ENCODE measurements around the gene ZIC1. TPM values are rescaled to one million over a fixed set of nuclear protein-coding genes. Genes with fewer than 3 reads are reported as not detected.

ZIC1 gene
- total and polyA plus RNA-seq, 9 donors = 0.05 to 0.45 (median 0.14) TPM; not detected in 5

- Histone ChIP-seq H3K27ac (no peak overlapping the region), H3K9me3 (no peaks in the 10 kb centered on the region), H3K36me3 (no peaks in the 10 kb centered on the region), H3K4me3 (no peak overlapping the region), H3K4me1 (ENCODE audit: insufficient read depth) (no peaks in the 10 kb centered on the region), H3K27me3 (no peaks in the 10 kb centered on the region)
- 3 to 5% (median 4%) methylated on average over 16 of the region's 16 CpGs for WGBS, 3 donors
- no peak for DNase-seq
- intact Hi-C loops (cut with DNase I) = no loop called here
- no peak for TF ChIP-seq CTCF (IDR thresholded peaks at IDR 0.05)
- no peak for TF ChIP-seq EP300 (IDR thresholded peaks at IDR 0.05)
- TF ChIP-seq POLR2A (IDR thresholded peaks at IDR 0.05) = no peak
Measured at GRCh38 chr3:147368561-147369221, 40.5 kb upstream of the ZIC1 start.

- TF ChIP-seq CTCF (IDR thresholded peaks at IDR 0.05) (no peak), POLR2A (IDR thresholded peaks at IDR 0.05) (no peak), EP300 (IDR thresholded peaks at IDR 0.05) (no peak)
- Histone ChIP-seq H3K9me3 (no peaks in the 10 kb centered on the region), H3K27ac (no peak overlapping the region), H3K4me3 (no peak overlapping the region), H3K36me3 (no peaks in the 10 kb centered on the region), H3K27me3 (no peaks in the 10 kb centered on the region), H3K4me1 (ENCODE audit: insufficient read depth) (no peaks in the 10 kb centered on the region)
- 4 to 10% (median 9%) methylated on average over 13 of the region's 13 CpGs for WGBS, 3 donors
- DNase-seq = no peak
- intact Hi-C loops (cut with DNase I) = no loop called here
Measured at GRCh38 chr3:147369231-147369630, 39.9 kb upstream of the ZIC1 start.

GRCh38 chr3:147369661-147370123 is 39.5 kb upstream of the ZIC1 start:
- H3K9me3 ChIP-seq = no peaks in the 10 kb centered on the region
- TF ChIP-seq EP300 (IDR thresholded peaks at IDR 0.05) = no peak
- no peak for TF ChIP-seq POLR2A (IDR thresholded peaks at IDR 0.05)
- no peak for TF ChIP-seq CTCF (IDR thresholded peaks at IDR 0.05)
- H3K27me3 ChIP-seq = no peaks in the 10 kb centered on the region

GRCh38 chr3:147370349-147370748 is 38.8 kb upstream of the ZIC1 start:
- Histone ChIP-seq H3K27me3 (no peaks in the 10 kb centered on the region), H3K36me3 (no peaks in the 10 kb centered on the region), H3K9me3 (no peaks in the 10 kb centered on the region), H3K4me1 (ENCODE audit: insufficient read depth) (no peaks in the 10 kb centered on the region), H3K27ac (no peak overlapping the region), H3K4me3 (no peak overlapping the region)
- 8 to 14% (median 10%) methylated on average over 19 of the region's 19 CpGs for WGBS, 3 donors
- TF ChIP-seq CTCF (IDR thresholded peaks at IDR 0.05) = no peak
- no peak for TF ChIP-seq POLR2A (IDR thresholded peaks at IDR 0.05)
- no peak for TF ChIP-seq EP300 (IDR thresholded peaks at IDR 0.05)
- DNase-seq = no peak
- intact Hi-C loops (cut with DNase I) = no loop called here

More at GRCh38 chr3:147369661-147370123, 39.5 kb upstream of the ZIC1 start:
- intact Hi-C loops (cut with DNase I) = no loop called here
- DNase-seq = no peak
- Histone ChIP-seq H3K36me3 (no peaks in the 10 kb centered on the region), H3K4me3 (no peak overlapping the region), H3K27ac (no peak overlapping the region), H3K4me1 (ENCODE audit: insufficient read depth) (no peaks in the 10 kb centered on the region)
- 3 to 5% (median 5%) methylated on average over 18 of the region's 18 CpGs for WGBS, 3 donors
